B cell (primary cell): ENCODE measurements around the gene RAB11FIP3.

Experiments used
- EZH2 ChIP-seq: IDR thresholded peaks from 2 replicates; pipeline ENCODE4 v1.6.1; 2012; ENCODE audit warnings: borderline replicate concordance, low read depth, mild to moderate bottlenecking, moderate library complexity, low read length; ENCODE audit not compliant: insufficient read depth, poor library complexity, severe bottlenecking
- TF ChIP-seq, protein P1 (sequence below): fragments of 200-600 bp; IDR thresholded peaks from one replicate; pipeline ENCODE4 v1.8.0; 2022; ENCODE audit warnings: antibody characterized with exemption, mild to moderate bottlenecking

DNA sequence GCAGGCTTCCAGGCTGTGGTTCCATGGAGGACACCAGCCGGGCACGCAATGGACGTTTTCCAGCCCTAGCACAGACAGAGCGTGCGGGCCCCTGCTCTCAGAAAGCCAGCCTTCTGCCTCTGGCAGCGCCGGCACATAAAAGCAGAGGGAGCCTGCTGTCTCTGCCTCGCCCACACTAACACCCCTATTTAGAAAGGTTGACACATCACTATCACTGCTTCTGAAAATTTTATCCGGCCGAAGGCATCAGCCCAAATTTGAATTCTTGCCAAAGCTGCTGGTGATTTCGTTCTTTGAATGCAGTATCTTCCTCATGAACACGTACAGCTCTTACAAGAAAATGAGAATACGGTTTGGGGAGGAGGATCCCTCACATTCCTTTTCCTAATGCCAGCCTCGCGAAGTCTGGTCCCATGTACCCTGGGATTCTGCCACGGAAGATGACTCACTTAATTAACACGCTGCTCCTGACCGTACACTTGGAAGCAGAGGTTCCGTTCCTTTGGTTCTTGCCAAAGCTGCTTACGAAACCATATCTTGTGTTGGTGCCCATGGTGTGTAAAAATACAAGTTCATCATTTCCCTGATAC is 1.3 kb upstream of the RAB11FIP3 start:
- TF ChIP-seq, protein P1, sequence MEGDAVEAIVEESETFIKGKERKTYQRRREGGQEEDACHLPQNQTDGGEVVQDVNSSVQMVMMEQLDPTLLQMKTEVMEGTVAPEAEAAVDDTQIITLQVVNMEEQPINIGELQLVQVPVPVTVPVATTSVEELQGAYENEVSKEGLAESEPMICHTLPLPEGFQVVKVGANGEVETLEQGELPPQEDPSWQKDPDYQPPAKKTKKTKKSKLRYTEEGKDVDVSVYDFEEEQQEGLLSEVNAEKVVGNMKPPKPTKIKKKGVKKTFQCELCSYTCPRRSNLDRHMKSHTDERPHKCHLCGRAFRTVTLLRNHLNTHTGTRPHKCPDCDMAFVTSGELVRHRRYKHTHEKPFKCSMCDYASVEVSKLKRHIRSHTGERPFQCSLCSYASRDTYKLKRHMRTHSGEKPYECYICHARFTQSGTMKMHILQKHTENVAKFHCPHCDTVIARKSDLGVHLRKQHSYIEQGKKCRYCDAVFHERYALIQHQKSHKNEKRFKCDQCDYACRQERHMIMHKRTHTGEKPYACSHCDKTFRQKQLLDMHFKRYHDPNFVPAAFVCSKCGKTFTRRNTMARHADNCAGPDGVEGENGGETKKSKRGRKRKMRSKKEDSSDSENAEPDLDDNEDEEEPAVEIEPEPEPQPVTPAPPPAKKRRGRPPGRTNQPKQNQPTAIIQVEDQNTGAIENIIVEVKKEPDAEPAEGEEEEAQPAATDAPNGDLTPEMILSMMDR, result no peak
- no peak for TF ChIP-seq EZH2
